Measurements from ENCODE around the gene ZNF81.
"Not testable (repeated sequence)": the region's sequence is repeated elsewhere in the genome, so short reads cannot be mapped to it uniquely, and the experiment has no call there.

Gene ZNF81

GRCh38 chrX:47836164-47837072 is at the start of gene ZNF81:
Gene ZNF81, plus strand, starts transcription at chrX:47836902. Its CDS starts 9,366 bp downstream, at chrX:47846268.
- DNase-seq (ENCODE audit: low read depth) = peak; percentile 84

- no peak for DNase-seq (ENCODE audit: low read depth)
Measured at GRCh38 chrX:47796433-47796906, 40.2 kb upstream of the ZNF81 start.

DNA sequence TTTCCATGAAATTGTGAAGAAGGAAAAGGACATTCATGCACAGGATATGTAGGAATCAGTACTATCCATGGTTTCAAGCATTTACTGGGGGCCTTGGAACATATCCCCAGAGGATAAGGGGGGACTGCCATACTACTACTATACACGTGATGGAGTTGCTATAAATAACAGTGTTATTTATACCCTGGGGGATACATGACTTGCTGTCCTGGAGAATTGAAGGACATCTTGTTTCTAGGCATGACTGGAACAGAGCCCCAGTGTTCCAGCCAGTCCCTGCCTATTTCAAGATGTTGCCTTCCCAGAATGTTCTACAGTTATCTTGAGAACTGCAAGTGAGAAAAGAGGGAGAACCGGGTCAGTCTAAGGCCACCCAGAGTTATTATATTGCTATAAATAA is 39.6 kb upstream of the ZNF81 start:
- no peak for DNase-seq (ENCODE audit: low read depth)

- DNase-seq (ENCODE audit: low read depth) = no peak
Measured at GRCh38 chrX:47798861-47799260, 37.8 kb upstream of the ZNF81 start.

GRCh38 chrX:47802589-47802988 is 34.1 kb upstream of the ZNF81 start:
- no peak for DNase-seq (ENCODE audit: low read depth)

GRCh38 chrX:47803103-47803502 is 33.6 kb upstream of the ZNF81 start:
- not testable (repeated sequence) for DNase-seq (ENCODE audit: low read depth)

- no peak for DNase-seq (ENCODE audit: low read depth)
Measured at GRCh38 chrX:47804315-47804714, 32.4 kb upstream of the ZNF81 start.

- not testable (repeated sequence) for DNase-seq (ENCODE audit: low read depth)
Measured at GRCh38 chrX:47805844-47806243, 30.9 kb upstream of the ZNF81 start.

- not testable (repeated sequence) for DNase-seq (ENCODE audit: low read depth)
Measured at GRCh38 chrX:47806415-47807271, 30.1 kb upstream of the ZNF81 start.

DNA sequence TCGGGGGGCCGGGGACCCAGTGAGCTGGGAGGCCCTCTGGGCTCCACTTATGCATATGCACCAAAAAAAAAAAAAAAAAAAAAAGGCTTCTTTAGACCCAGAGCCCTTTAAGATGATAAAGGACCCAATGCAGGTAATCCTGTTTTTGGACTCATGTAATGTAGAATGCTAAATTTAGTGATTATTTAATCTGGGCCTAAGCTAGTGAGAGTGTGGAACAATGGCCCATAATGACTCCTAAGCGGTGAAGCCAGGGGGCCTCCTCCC is 29.5 kb upstream of the ZNF81 start:
- not testable (repeated sequence) for DNase-seq (ENCODE audit: low read depth)

DNA sequence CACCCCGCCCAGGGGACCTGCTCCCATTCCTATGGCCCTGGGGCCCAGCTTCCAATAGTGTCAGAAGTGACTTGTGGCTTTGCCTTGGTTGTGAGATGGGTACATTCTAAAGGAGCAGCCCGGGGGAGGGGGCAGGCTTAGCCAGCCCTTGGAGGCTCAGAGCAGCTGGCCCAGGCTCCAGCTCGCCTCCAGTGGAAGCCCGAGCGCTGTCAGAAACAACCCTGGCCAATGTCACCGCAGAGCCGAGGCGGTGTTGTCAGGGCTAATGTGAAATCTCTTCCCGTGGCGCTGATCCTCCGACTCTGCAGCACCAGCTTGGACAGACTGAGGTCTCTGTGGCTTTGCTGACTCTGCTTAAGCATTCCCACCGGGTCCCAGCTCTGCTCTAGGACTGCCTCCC is 29.2 kb upstream of the ZNF81 start:
- DNase-seq (ENCODE audit: low read depth) = no peak

DNA sequence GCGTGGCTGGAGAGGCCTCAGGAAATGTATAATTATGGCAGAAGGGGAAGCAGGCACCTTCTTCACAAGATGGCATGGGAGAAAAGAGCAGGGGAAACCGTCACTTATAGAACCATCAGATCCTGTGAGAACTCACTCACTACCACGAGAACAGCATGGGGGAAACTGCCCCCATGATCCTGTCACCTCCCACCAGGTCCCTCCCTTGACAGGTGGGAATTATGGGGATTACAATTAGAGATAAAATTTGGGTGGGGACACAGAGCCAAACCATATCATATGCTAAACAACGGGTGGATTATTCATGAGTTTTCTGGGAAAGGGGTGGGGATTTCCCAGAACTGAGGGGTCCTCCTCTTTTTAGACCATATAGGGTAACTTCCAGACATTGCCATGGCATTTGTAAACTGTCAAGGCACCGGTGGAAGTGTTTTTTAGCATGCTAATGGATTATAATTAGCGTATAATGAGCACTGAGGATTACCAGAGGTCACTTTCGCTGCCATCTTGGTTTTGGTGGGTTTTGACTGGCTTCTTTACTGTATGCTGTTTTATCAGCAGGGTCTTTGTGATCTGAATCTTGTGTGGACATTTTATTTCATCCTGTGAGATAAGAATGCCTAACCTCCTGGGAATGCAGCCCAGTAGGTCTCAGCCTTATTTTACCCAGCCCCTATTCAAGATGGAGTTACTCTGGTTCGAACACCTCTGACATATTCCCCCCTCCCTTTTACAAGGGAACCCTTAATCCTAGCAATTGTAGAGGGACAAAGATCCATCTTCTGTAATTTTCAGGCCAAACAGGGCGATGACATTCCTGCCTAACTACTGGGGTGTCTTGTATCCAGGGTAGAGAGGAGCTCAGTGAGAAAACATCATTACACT is 27.6 kb upstream of the ZNF81 start:
- no peak for DNase-seq (ENCODE audit: low read depth)

GRCh38 chrX:47814851-47815250 is 21.9 kb upstream of the ZNF81 start:
- DNase-seq (ENCODE audit: low read depth) = no peak

DNA sequence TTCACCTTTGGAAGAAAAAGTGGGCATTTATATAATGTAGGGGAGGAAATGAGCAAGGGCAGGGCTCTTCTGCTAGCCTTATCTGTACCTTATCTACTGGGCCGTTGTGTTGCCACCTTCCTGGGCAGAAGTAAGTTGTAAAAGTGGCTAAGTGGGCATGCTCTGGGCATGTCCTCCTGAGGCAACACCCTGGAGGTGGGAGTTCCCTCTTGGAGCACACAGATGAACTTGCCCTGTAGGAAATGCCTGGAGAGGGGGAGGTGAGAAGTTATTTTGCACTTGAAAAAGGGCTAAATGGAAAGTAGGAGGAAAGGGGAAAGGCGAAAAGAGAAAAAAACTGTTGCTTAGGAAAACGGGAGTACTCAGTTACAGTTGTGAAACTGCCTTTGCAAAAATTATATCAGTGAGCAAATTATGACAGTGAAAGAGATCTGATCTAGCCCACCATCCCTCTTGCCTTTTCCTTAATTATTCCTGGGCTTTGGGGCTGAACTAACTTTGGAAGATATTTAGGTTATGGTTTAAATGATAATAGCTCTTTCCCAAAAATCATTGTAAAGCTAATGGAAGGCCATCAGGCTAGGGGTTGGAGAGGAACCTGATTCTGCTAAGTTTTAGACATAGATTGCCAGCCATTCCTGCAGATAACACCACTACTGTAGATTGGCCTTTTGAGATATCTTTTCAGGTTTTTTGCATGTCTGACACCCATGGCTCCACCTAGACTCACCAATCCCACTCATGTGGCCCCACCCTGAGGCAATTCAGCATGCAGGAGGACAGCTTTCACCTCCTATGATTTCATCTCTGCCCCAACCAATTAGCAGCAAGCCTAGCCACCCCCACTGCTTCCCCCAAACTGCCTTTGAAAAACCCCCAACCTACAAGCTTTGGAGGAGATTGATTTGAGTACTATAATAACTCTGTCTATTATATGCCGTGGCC is 20.5 kb upstream of the ZNF81 start:
- DNase-seq (ENCODE audit: low read depth) = no peak

DNA sequence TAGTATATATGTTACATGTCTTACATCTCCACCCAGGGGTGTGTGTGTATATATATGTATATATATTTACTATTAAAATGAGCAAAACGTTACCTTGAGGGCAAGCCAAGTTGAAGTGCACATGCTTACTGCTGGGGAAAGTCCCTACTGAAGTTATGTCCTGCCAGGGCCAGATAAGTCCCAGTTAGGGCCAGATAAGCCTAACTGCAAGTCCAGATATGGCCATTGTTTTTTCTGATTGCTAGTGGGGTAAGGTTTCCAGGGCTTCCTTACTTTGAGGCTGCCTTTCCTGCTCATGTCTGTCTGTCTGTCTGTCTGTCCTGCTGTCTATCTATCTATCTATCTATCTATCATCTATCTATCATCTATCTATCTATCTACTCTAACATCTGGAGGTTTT is 19.3 kb upstream of the ZNF81 start:
- DNase-seq (ENCODE audit: low read depth) = no peak

- no peak for DNase-seq (ENCODE audit: low read depth)
Measured at GRCh38 chrX:47817897-47818296, 18.8 kb upstream of the ZNF81 start.

GRCh38 chrX:47828984-47829383 is 7.7 kb upstream of the ZNF81 start:
- no peak for DNase-seq (ENCODE audit: low read depth)

DNA sequence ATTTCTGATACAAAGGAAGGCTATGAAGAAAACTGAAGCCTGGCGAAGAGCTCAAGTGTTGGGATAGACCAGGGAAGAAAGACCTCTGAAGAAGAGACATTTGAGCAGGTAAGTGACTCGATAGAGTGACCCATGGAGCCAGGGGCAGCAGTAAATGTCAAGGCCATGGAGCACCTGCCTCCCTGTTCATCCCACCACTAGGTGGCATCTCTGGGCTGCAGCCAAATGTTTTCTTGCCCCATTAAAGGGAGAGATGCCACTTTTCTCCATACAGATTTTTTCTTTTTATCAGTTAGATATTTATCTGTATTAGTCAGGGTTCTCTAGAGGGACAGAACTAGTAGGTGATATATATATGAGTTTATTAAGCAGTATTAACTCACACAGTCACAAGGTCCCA is 4.9 kb upstream of the ZNF81 start:
- DNase-seq (ENCODE audit: low read depth) = no peak

GRCh38 chrX:47838361-47838760 is 1.7 kb downstream of the ZNF81 start:
- no peak for DNase-seq (ENCODE audit: low read depth)

DNA sequence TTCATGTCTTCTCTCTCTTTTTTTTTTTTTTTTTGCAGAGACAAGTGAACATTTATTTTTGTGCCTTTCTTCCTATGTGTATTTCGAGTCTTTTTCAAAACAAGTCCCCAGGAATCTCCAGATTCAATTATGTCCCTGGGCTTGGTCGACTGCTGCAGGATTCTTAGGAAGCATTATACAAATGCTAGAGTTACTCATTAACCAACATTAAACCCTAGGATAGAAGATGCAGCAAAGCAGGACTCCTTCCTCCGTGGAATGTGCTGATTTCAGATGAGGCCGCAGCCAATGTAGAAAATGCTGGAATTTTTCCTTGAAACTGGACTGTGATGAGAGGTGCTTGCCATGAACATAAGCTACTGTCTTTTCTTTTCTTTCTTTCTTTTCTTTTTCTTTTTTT is 3.4 kb downstream of the ZNF81 start:
- DNase-seq (ENCODE audit: low read depth) = no peak

- DNase-seq (ENCODE audit: low read depth) = no peak
Measured at GRCh38 chrX:47843363-47843762, 6.7 kb downstream of the ZNF81 start.

Data from stimulated activated CD8-positive, alpha-beta memory T cell treated with anti-CD3 and anti-CD28 coated beads, Interleukin-7, amount 100 ng/mL, for 24 hours (primary cell).